SK-N-SH (cell line): ENCODE results near the gene CHD9. TPM values are rescaled to one million over a fixed set of nuclear protein-coding genes. Genes with fewer than 3 reads are reported as not detected.
A peak's percentile ranks its signal among the peaks of the same experiment; 100 is the strongest.

Source experiments
- CTCF ChIP-seq: fragments of 200-600 bp; sonication (generic); IDR thresholded peaks from 2 replicates; pipeline ENCODE4 v1.6.1; 2017; ENCODE audit warnings: antibody characterized with exemption, mild to moderate bottlenecking, moderate library complexity
- ELF1 ChIP-seq: IDR thresholded peaks from 2 replicates; pipeline ENCODE4 v1.4.0; 2012
- EP300 ChIP-seq, 2 experiments: IDR thresholded peaks; 2 replicates each; pipeline versions ENCODE4 v1.4.0 to v1.6.1; 2012; ENCODE audit warnings: borderline replicate concordance in 1 of 2, low read depth in 1 of 2, low read length in 1 of 2
- EZH2phosphoT487 ChIP-seq: fragments of 200-600 bp; sonication (generic); IDR thresholded peaks from 2 replicates; pipeline ENCODE4 v1.6.1; 2017; ENCODE audit warnings: low read depth, mixed run types, mild to moderate bottlenecking, antibody characterized with exemption, moderate library complexity, borderline replicate concordance
- FOSL2 ChIP-seq: IDR thresholded peaks from 2 replicates; pipeline ENCODE4 v1.4.0; 2012; ENCODE audit warnings: low read depth, mild to moderate bottlenecking, moderate library complexity, borderline replicate concordance
- FOXJ3 ChIP-seq: sonication (generic); formaldehyde crosslinking; IDR thresholded peaks from 2 replicates; pipeline ENCODE4 v1.5.1; 2020; ENCODE audit warnings: mild to moderate bottlenecking, missing genetic modification reagents
- GABPA ChIP-seq: IDR thresholded peaks from 2 replicates; pipeline ENCODE4 v1.4.0; 2012; ENCODE audit warnings: low read depth, mild to moderate bottlenecking
- IRF3 ChIP-seq: fragments of 150-350 bp; IDR thresholded peaks from 2 replicates; pipeline ENCODE4 v1.6.1; 2016; ENCODE audit warnings: mild to moderate bottlenecking, low read depth, low read length
- JUND ChIP-seq: IDR thresholded peaks from 2 replicates; pipeline ENCODE4 v1.4.0; 2012
- MAX ChIP-seq: IDR thresholded peaks from 2 replicates; pipeline ENCODE4 v1.4.0; 2012; ENCODE audit warnings: low read depth
- MEF2A ChIP-seq: IDR thresholded peaks from 2 replicates; pipeline ENCODE4 v1.4.0; 2012; ENCODE audit warnings: low read depth, borderline replicate concordance
- MXI1 ChIP-seq: IDR thresholded peaks from 2 replicates; pipeline ENCODE4 v1.6.1; 2012; ENCODE audit warnings: mild to moderate bottlenecking, low read depth, low read length, improper control_type of control experiment
- POLR2AphosphoS5 ChIP-seq: IDR thresholded peaks from 2 replicates; pipeline ENCODE4 v1.6.1; 2012; ENCODE audit warnings: low read depth, low read length
- RAD21 ChIP-seq: IDR thresholded peaks from 2 replicates; pipeline ENCODE4 v1.6.1; 2012; ENCODE audit warnings: mild to moderate bottlenecking, low read length
- RCOR1 ChIP-seq: fragments of 150-350 bp; IDR thresholded peaks from 2 replicates; pipeline ENCODE4 v1.6.1; 2017; ENCODE audit warnings: antibody characterized with exemption, low read length
- REST ChIP-seq: IDR thresholded peaks from 2 replicates; pipeline ENCODE4 v1.6.1; 2012; ENCODE audit warnings: mild to moderate bottlenecking, low read depth, low read length, moderate library complexity
- RFX5 ChIP-seq: IDR thresholded peaks from 2 replicates; pipeline ENCODE4 v1.6.1; 2012; ENCODE audit warnings: mild to moderate bottlenecking, improper control_type of control experiment, low read length
- RXRA ChIP-seq: IDR thresholded peaks from 2 replicates; pipeline ENCODE4 v1.4.0; 2012; ENCODE audit warnings: low read depth, mild to moderate bottlenecking, borderline replicate concordance
- TCF12 ChIP-seq: IDR thresholded peaks from 2 replicates; pipeline ENCODE4 v1.4.0; 2012
- TEAD4 ChIP-seq: IDR thresholded peaks from 2 replicates; pipeline ENCODE4 v1.4.0; 2012; ENCODE audit warnings: mild to moderate bottlenecking, borderline replicate concordance; ENCODE audit not compliant: insufficient read depth
- USF1 ChIP-seq: IDR thresholded peaks from 2 replicates; pipeline ENCODE4 v1.4.0; 2012; ENCODE audit warnings: low read depth, borderline replicate concordance
- USF2 ChIP-seq: fragments of 150-350 bp; IDR thresholded peaks from 2 replicates; pipeline ENCODE4 v1.6.1; 2017; ENCODE audit warnings: antibody characterized with exemption, low read length, low read depth, borderline replicate concordance
- YY1 ChIP-seq: IDR thresholded peaks from 2 replicates; pipeline ENCODE4 v1.4.0; 2012; ENCODE audit warnings: low read depth, mild to moderate bottlenecking
- polyA plus RNA-seq, 3 experiments: library from polyadenylated mRNA; depleted of rRNA; stranded (reverse); fragments of >200 nt; gene quantifications; 2 replicates each; pipeline ENCODE4 v1.2.3, GENCODE V29; 2012

Gene CHD9
- polyA plus RNA-seq, 1 of the 3 experiments (the other 2 are of a cell fraction), result 6.2 TPM

GRCh38 chr16:53098526-53099317 lies 43.9 kb downstream of the CHD9 start (continued):
- TF ChIP-seq RFX5, result no peak
- peak; percentile 27; the same call in 1 of the 2 replicates for TF ChIP-seq MEF2A
- peak; percentile 19; the same call in 1 of the 2 replicates for TF ChIP-seq RAD21
- no peak for TF ChIP-seq USF1
- TF ChIP-seq RXRA, result peak; percentile 70; the same call in 1 of the 2 replicates
- peak; percentile 49; the same call in 1 of the 2 replicates for TF ChIP-seq MXI1
- peak; percentile 79 for TF ChIP-seq JUND
- TF ChIP-seq YY1, result no peak
- peak; percentile 44; the same call in 1 of the 2 replicates for TF ChIP-seq MAX
- TF ChIP-seq USF2, result no peak
- peak; percentile 66; the same call in 1 of the 2 replicates for TF ChIP-seq POLR2AphosphoS5
- TF ChIP-seq EZH2phosphoT487, result no peak
- TF ChIP-seq IRF3, result no peak
- peak; percentile 62 to 76; a peak in 3 of 4 replicates for TF ChIP-seq EP300 (IDR thresholded peaks at IDR 0.05; ENCODE audit: borderline replicate concordance in 1 of 2, low read depth in 1 of 2, low read length in 1 of 2)
- no peak for TF ChIP-seq TEAD4
- no peak; the same call in 1 of the 2 replicates for TF ChIP-seq GABPA
- no peak for TF ChIP-seq CTCF
- no peak for TF ChIP-seq FOXJ3 (CRISPR knock-in tag)
- TF ChIP-seq TCF12, result peak; percentile 82
- peak; percentile 62; the same call in 1 of the 2 replicates for TF ChIP-seq RCOR1
- peak; percentile 81; the same call in 1 of the 2 replicates for TF ChIP-seq FOSL2
- TF ChIP-seq REST, result no peak
- 0 out of 2 replicates have a peak, but pooled peaks have one; percentile 11 for TF ChIP-seq ELF1
- TF ChIP-seq, all 33 proteins: peak for 18
